Loucy (cell line): ENCODE results near the gene SLC48A1.

Source experiments
- H2AFZ ChIP-seq: fragments of 200-600 bp; sonication (generic); 2 replicates; pipeline ENCODE4 v1.6.0; 2016; ENCODE audit warnings: antibody characterized with exemption, mild to moderate bottlenecking, low read length, moderate library complexity
- H3F3A ChIP-seq: fragments of 200-600 bp; 2 replicates; pipeline ENCODE4 v1.6.0; 2016; ENCODE audit warnings: antibody characterized with exemption, low read depth, mild to moderate bottlenecking
- H3K27me3 ChIP-seq: fragments of 200-600 bp; sonication (generic); 2 replicates; pipeline ENCODE4 v1.6.1; 2014; ENCODE audit warnings: low read length, mild to moderate bottlenecking; ENCODE audit not compliant: insufficient read depth, poor library complexity, severe bottlenecking
- H3K36me3 ChIP-seq: fragments of 200-600 bp; sonication (generic); 2 replicates; pipeline ENCODE4 v1.6.1; 2016; ENCODE audit warnings: low read length; ENCODE audit not compliant: insufficient read depth
- H3K4me1 ChIP-seq: fragments of 200-600 bp; sonication (generic); 2 replicates; pipeline ENCODE4 v1.5.1; 2014; ENCODE audit warnings: low read length, mild to moderate bottlenecking; ENCODE audit not compliant: insufficient read depth, poor library complexity, severe bottlenecking
- H3K4me2 ChIP-seq: fragments of 200-600 bp; sonication (generic); 2 replicates; pipeline ENCODE4 v1.6.0; 2014; ENCODE audit warnings: antibody characterized with exemption, low read length, low read depth, mild to moderate bottlenecking; ENCODE audit not compliant: poor library complexity, severe bottlenecking
- H3K4me3 ChIP-seq: fragments of 200-600 bp; sonication (generic); 2 replicates; pipeline ENCODE4 v1.5.1; 2014; ENCODE audit warnings: low read length, mild to moderate bottlenecking, mixed read lengths; ENCODE audit not compliant: poor library complexity, severe bottlenecking
- H3K79me2 ChIP-seq: fragments of 200-600 bp; sonication (generic); 2 replicates; pipeline ENCODE4 v1.6.1; 2014; ENCODE audit warnings: low read length; ENCODE audit not compliant: insufficient read depth
- H3K9ac ChIP-seq: fragments of 200-600 bp; sonication (generic); 2 replicates; pipeline ENCODE4 v1.6.0; 2014; ENCODE audit warnings: mild to moderate bottlenecking, low read depth, low read length, moderate library complexity; ENCODE audit not compliant: poor library complexity, severe bottlenecking
- H3K9me2 ChIP-seq: fragments of 200-600 bp; sonication (generic); replicated peaks from 2 replicates; pipeline ENCODE4 v1.6.1; 2016; ENCODE audit warnings: low read depth, low read length, mixed read lengths
- H3K9me3 ChIP-seq: fragments of 200-600 bp; sonication (generic); 2 replicates; pipeline ENCODE4 v1.6.1; 2014; ENCODE audit warnings: mild to moderate bottlenecking, antibody characterized with exemption, low read length, low read depth; ENCODE audit not compliant: insufficient read depth
- H4K20me1 ChIP-seq: fragments of 200-600 bp; sonication (generic); 2 replicates; pipeline ENCODE4 v1.6.0; 2014; ENCODE audit warnings: antibody characterized with exemption, low read length, mild to moderate bottlenecking; ENCODE audit not compliant: insufficient read depth, poor library complexity, severe bottlenecking
- CTCF ChIP-seq: fragments of 200-600 bp; sonication (generic); conservative IDR thresholded peaks from 2 replicates; pipeline ENCODE4 v1.5.1; 2014; ENCODE audit warnings: mild to moderate bottlenecking, antibody characterized with exemption, low read length
- EZH2phosphoT487 ChIP-seq: fragments of 200-600 bp; IDR thresholded peaks from 2 replicates; pipeline ENCODE4 v1.6.1; 2018; ENCODE audit warnings: antibody characterized with exemption, mild to moderate bottlenecking, moderate library complexity, borderline replicate concordance

SLC48A1 gene

GRCh38 chr12:47774663-47775062, 1.6 kb downstream of the SLC48A1 start:
- H3K4me1 ChIP-seq = peaks cover 49% of the 10 kb centered on the region
- H2AFZ ChIP-seq = no peak overlapping the region
- no peaks in the 10 kb centered on the region; the same call in 1 of the 2 replicates for H3F3A ChIP-seq
- H3K36me3 ChIP-seq = no peaks in the 10 kb centered on the region
- H3K27me3 ChIP-seq = no peaks in the 10 kb centered on the region
- peak overlapping the region; percentile 80 for H3K4me3 ChIP-seq
- H3K9me3 ChIP-seq = no peaks in the 10 kb centered on the region
- H3K4me2 ChIP-seq = peak overlapping the region; percentile 92
- no peaks in the 10 kb centered on the region for H3K9me2 ChIP-seq
- H3K9ac ChIP-seq = peak overlapping the region; percentile 25
- peaks cover 5% of the 10 kb centered on the region for H4K20me1 ChIP-seq
- TF ChIP-seq EZH2phosphoT487 = no peak
- no peak for TF ChIP-seq CTCF
- peaks cover 10% of the 10 kb centered on the region for H3K79me2 ChIP-seq

GRCh38 chr12:47775100-47775911, 2.3 kb downstream of the SLC48A1 start:
- H3K4me1 ChIP-seq = peaks cover 49% of the 10 kb centered on the region
- peak overlapping the region; percentile 92 for H3K4me2 ChIP-seq
- H3K9ac ChIP-seq = peak overlapping the region; percentile 25
- peaks cover 5% of the 10 kb centered on the region for H4K20me1 ChIP-seq
- no peaks in the 10 kb centered on the region for H3K9me3 ChIP-seq
- H3K79me2 ChIP-seq = peaks cover 10% of the 10 kb centered on the region
- H3K36me3 ChIP-seq = no peaks in the 10 kb centered on the region
- TF ChIP-seq CTCF (no peak), EZH2phosphoT487 (no peak)
- no peaks in the 10 kb centered on the region for H3K9me2 ChIP-seq
- H3K4me3 ChIP-seq = peak overlapping the region; percentile 22
- no peaks in the 10 kb centered on the region for H3K27me3 ChIP-seq
- no peak overlapping the region for H2AFZ ChIP-seq
- no peaks in the 10 kb centered on the region; the same call in 1 of the 2 replicates for H3F3A ChIP-seq

GRCh38 chr12:47776471-47777143, 3.6 kb downstream of the SLC48A1 start:
- H3K4me1 ChIP-seq = peaks cover 49% of the 10 kb centered on the region
- TF ChIP-seq CTCF (no peak), EZH2phosphoT487 (no peak)
- H2AFZ ChIP-seq = no peak overlapping the region
- H3K27me3 ChIP-seq = no peaks in the 10 kb centered on the region
- H3K4me2 ChIP-seq = peak overlapping the region; percentile 92
- no peaks in the 10 kb centered on the region; the same call in 1 of the 2 replicates for H3K36me3 ChIP-seq
- peak overlapping the region; percentile 25 for H3K9ac ChIP-seq
- H4K20me1 ChIP-seq = peaks cover 5% of the 10 kb centered on the region
- no peaks in the 10 kb centered on the region; the same call in 1 of the 2 replicates for H3F3A ChIP-seq
- no peaks in the 10 kb centered on the region for H3K9me2 ChIP-seq
- H3K79me2 ChIP-seq = peaks cover 10% of the 10 kb centered on the region
- no peak overlapping the region for H3K4me3 ChIP-seq
- H3K9me3 ChIP-seq = no peaks in the 10 kb centered on the region
